Kidney epithelial cell (primary cell): ENCODE results near the gene OCIAD1. TPM values are rescaled to one million over a fixed set of nuclear protein-coding genes. Genes with fewer than 3 reads are reported as not detected.
"Not testable (repeated sequence)": the region's sequence is repeated elsewhere in the genome, so short reads cannot be mapped to it uniquely, and the experiment has no call there.

Experiments used
- DNase-seq: peaks from one replicate; pipeline ENCODE4 v3.0.0-alpha.2; 2010; ENCODE audit warnings: low read depth
- H3K27me3 ChIP-seq: 2 replicates; pipeline ENCODE4 v1.6.0; 2011; ENCODE audit warnings: low read length; ENCODE audit not compliant: control insufficient read depth, insufficient read depth
- H3K36me3 ChIP-seq: 2 replicates; pipeline ENCODE4 v1.5.1; 2011; ENCODE audit warnings: low read length; ENCODE audit not compliant: control insufficient read depth, insufficient read depth
- H3K4me3 ChIP-seq: 2 replicates; pipeline ENCODE4 v1.5.1; 2011; ENCODE audit warnings: low read depth, mild to moderate bottlenecking, control low read depth, low read length
- CTCF ChIP-seq: IDR thresholded peaks from 2 replicates; pipeline ENCODE4 v1.5.1; 2011; ENCODE audit warnings: mild to moderate bottlenecking, moderate library complexity, low read length, control low read depth, inconsistent platforms; ENCODE audit not compliant: insufficient read depth, poor library complexity, severe bottlenecking
- total RNA-seq: library from RNA; depleted of rRNA; stranded (reverse); fragments of >200 nt; gene quantifications from 2 replicates; pipeline ENCODE4 v1.2.3, GENCODE V29; 2015

OCIAD1 gene
- total RNA-seq, 1 donor from 2014 or later: 166 TPM

GRCh38 chr4:48813964-48814363 lies 16.9 kb upstream of the OCIAD1 start:
- no peak for DNase-seq
- no peak overlapping the region for H3K4me3 ChIP-seq
- no peaks in the 10 kb centered on the region for H3K27me3 ChIP-seq
- H3K36me3 ChIP-seq: no peaks in the 10 kb centered on the region
- no peak for TF ChIP-seq CTCF

- H3K4me3 ChIP-seq: no peak overlapping the region
- H3K27me3 ChIP-seq: no peaks in the 10 kb centered on the region
- no peak for TF ChIP-seq CTCF
- no peaks in the 10 kb centered on the region for H3K36me3 ChIP-seq
- no peak for DNase-seq
Observed at GRCh38 chr4:48815483-48815882, 15.4 kb upstream of the OCIAD1 start.

- not testable (repeated sequence) for H3K4me3 ChIP-seq, DNase-seq, H3K27me3 ChIP-seq, H3K36me3 ChIP-seq
Observed at GRCh38 chr4:48816297-48816696, 14.6 kb upstream of the OCIAD1 start.

GRCh38 chr4:48816971-48817370 lies 13.9 kb upstream of the OCIAD1 start:
- Histone ChIP-seq H3K36me3 (no peaks in the 10 kb centered on the region), H3K27me3 (no peaks in the 10 kb centered on the region), H3K4me3 (no peak overlapping the region)
- no peak for DNase-seq
- no peak for TF ChIP-seq CTCF

- not testable (repeated sequence) for H3K27me3 ChIP-seq, DNase-seq, H3K4me3 ChIP-seq, H3K36me3 ChIP-seq
Observed at GRCh38 chr4:48821431-48821830, 9.5 kb upstream of the OCIAD1 start.

- H3K4me3 ChIP-seq: no peak overlapping the region
- no peak for TF ChIP-seq CTCF
- DNase-seq: no peak
- H3K27me3 ChIP-seq: no peaks in the 10 kb centered on the region
- no peaks in the 10 kb centered on the region for H3K36me3 ChIP-seq
Observed at GRCh38 chr4:48827622-48828021, 3.3 kb upstream of the OCIAD1 start.

GRCh38 chr4:48831532-48832030 lies 693 bp downstream of the OCIAD1 start:
- Histone ChIP-seq H3K27me3 (no peaks in the 10 kb centered on the region), H3K4me3 (peak overlapping the region; percentile 94), H3K36me3 (peaks cover 1% of the 10 kb centered on the region)
- TF ChIP-seq CTCF: no peak
- DNase-seq: no peak
